Pancreas (tissue), 10 donors: ENCODE data around the gene RHOT2. TPM values are rescaled to one million over a fixed set of nuclear protein-coding genes. Genes with fewer than 3 reads are reported as not detected.

Source experiments
- ATAC-seq, 4 donors: fragments of 200-7000 bp; cut with Tn5 transposase; one replicate each; pipeline versions ENCODE4 v1.8.0 to v1.9.1; 2020; ENCODE audit warnings: mild to moderate bottlenecking in 4 of 4, moderate library complexity in 4 of 4
- DNase-seq, 6 donors: peaks; one replicate each; pipeline ENCODE4 v3.0.0-alpha.2; 2020
- FAIRE-seq: peaks from 2 replicates; lab custom pipeline; 2012; peaks lifted over from hg19 to GRCh38; lab: Jason Lieb, UNC
- H3K27ac ChIP-seq, 4 donors: fragments of 200-600 bp; sonication (generic); 1 replicate in 3 of 4; 2 replicates in 1 of 4; pipeline versions ENCODE4 v1.5.0 to v1.8.0; 2020
- H3K27me3 ChIP-seq, 4 donors: fragments of 200-600 bp; one replicate each; pipeline ENCODE4 v1.8.0; 2021
- H3K36me3 ChIP-seq, 3 donors: fragments of 200-600 bp; sonication (generic) in 1 of 3; one replicate each; pipeline versions ENCODE4 v1.5.0 to v1.8.0; 2020 to 2021
- H3K4me1 ChIP-seq, 3 donors: fragments of 200-600 bp; one replicate each; pipeline ENCODE4 v1.8.0; 2021
- H3K4me3 ChIP-seq, 4 donors: fragments of 200-600 bp; sonication (generic) in 2 of 4; one replicate each; pipeline versions ENCODE4 v1.5.0 to v1.8.0; 2020 to 2021
- H3K9me3 ChIP-seq, 4 donors: fragments of 200-600 bp; one replicate each; pipeline ENCODE4 v1.8.0; 2021
- WGBS, 2 donors: extraction: QIAGEN DNeasy Blood & Tissue Kit; methylation state at CpG; one replicate each; pipeline ENCODE4 v1.1.7; 2013; 5-methylcytosine and 5-hydroxymethylcytosine counted together
- intact Hi-C, 3 donors: fragments of 100-400 bp; cut with DNase I; formaldehyde crosslinking; loops; one replicate each; pipeline versions ENCODE4 v1.11.1 to v1.14.2; 2022
- polyA plus RNA-seq, 2 donors: library from polyadenylated mRNA; stranded (reverse); fragments of 200-250 nt; gene quantifications; one replicate each; pipeline ENCODE4 v1.2.3, GENCODE V29; 2013
- total RNA-seq, 6 donors: library from RNA; stranded (reverse); fragmentation: NEBNext Ultra II Directional in 4 of 6; extraction: Animal tissue kit (Norgen Biotek cat#: 25700) in 4 of 6; gene quantifications; one replicate each; pipeline versions ENCODE4 v1.2.1 to v1.2.4, GENCODE V29; 2021 to 2023
- TF ChIP-seq, protein P1 (sequence below), 4 donors: fragments of 200-600 bp; sonication (generic) in 3 of 4; IDR thresholded peaks; one replicate each; pipeline versions ENCODE4 v1.5.0 to v1.8.0; 2021; ENCODE audit warnings: antibody characterized with exemption in 4 of 4
- donor health status: healthy with polysubstance abuse.
- donor health status: DM: no; HTN: no; CAD: no; lungs with moderate emphysema.
- donor health status: DM: no; HTN: no; CAD: no.
- donor health status: control.
- donor health status: control.
- donor health status: Bipolar disorder and iron deficiency.
- donor health status: DM: yes; HTN: yes; CAD: no.
- donor health status: DM: no; HTN: no; CAD: no.
- donor health status: DM: no; HTN: no; CAD: no.
- donor health status: DM: yes; HTN: yes; CAD: no.

The RHOT2 gene
- total and polyA plus RNA-seq, 8 donors: 33.5 to 265 (median 48.8) TPM

DNA sequence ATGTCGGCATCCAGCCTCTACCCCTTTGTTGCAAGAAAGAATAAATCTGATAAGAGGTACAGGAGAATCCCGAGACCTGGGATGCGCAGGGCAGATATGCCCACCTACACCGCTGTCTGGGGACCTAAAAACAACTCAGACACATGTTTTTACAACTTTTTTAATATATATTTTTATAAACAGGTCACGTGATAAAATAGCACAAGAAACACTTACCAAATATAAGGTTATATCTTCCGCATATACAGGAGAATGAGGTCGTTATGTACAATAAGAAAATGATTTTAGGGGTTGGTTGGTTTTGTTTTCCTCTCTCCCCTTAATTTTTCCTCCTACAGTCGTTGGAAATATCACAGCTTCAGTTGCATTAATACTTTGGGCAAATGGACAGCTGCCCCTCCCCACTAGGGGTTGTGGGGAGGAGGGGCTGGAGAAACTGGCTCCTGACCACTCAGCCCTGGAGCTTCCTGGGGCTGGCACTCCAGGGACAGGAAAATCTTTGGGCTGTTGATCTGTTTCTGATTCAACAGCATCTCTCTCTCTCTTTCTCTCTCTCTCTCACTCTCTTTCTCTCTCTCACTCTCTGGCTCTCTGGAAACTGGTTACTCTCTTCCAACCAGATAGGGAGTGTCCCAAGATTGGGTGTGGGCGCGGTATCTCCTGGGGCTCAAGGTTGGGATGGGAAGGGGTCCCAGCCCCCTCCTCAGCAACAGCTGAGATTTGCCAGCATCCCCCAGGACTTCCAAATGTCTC lies 24.6 kb downstream of the RHOT2 start:
- Histone ChIP-seq H3K27ac (no peak overlapping the region), H3K27me3 (peaks cover 0 to 9% (median 0%) of the 10 kb centered on the region in 4 donors), H3K4me3 (no peak overlapping the region), H3K4me1 (peaks cover 4 to 28% (median 15%) of the 10 kb centered on the region in 3 donors), H3K36me3 (no peaks in the 10 kb centered on the region), H3K9me3 (no peaks in the 10 kb centered on the region)
- FAIRE-seq: no peak
- intact Hi-C loops: no loop called here
- TF ChIP-seq, protein P1, sequence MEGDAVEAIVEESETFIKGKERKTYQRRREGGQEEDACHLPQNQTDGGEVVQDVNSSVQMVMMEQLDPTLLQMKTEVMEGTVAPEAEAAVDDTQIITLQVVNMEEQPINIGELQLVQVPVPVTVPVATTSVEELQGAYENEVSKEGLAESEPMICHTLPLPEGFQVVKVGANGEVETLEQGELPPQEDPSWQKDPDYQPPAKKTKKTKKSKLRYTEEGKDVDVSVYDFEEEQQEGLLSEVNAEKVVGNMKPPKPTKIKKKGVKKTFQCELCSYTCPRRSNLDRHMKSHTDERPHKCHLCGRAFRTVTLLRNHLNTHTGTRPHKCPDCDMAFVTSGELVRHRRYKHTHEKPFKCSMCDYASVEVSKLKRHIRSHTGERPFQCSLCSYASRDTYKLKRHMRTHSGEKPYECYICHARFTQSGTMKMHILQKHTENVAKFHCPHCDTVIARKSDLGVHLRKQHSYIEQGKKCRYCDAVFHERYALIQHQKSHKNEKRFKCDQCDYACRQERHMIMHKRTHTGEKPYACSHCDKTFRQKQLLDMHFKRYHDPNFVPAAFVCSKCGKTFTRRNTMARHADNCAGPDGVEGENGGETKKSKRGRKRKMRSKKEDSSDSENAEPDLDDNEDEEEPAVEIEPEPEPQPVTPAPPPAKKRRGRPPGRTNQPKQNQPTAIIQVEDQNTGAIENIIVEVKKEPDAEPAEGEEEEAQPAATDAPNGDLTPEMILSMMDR (IDR thresholded peaks at IDR 0.05): no peak
- DNase-seq: no peak
- 49 to 59% methylated on average over 10 of the region's 10 CpGs for WGBS, 2 donors
- ATAC-seq: no peak

DNA sequence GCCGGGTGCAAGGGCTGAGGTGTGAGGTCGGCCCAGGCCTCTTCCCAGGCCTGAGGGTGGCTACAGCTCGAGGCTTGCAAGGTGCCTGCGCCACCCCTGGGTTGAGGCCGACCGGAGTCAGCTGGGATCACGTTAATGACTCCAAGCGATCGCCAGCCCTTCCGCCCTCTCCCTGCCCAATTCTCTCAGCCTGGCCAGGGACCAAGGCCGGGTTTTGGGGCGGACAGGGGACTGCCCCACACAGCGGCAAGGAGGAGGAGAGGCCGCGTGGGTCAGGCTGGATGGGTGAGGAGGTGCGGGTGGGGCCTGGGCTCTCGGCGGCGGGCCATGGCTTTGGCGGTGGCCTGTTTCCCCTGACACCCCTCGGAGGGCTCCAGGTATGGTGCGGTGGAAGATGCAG lies 25.4 kb downstream of the RHOT2 start:
- H3K4me1 ChIP-seq: peaks cover 4 to 28% (median 15%) of the 10 kb centered on the region in 3 donors
- no peak for FAIRE-seq
- no peaks in the 10 kb centered on the region for H3K36me3 ChIP-seq
- no peaks in the 10 kb centered on the region for H3K9me3 ChIP-seq
- peaks cover 0 to 9% (median 0%) of the 10 kb centered on the region in 4 donors for H3K27me3 ChIP-seq
- DNase-seq: no peak
- H3K27ac ChIP-seq: no peak overlapping the region
- ATAC-seq: no peak
- intact Hi-C loops: no loop called here
- 36 to 52% methylated on average over 21 to 22 of the region's 22 CpGs for WGBS, 2 donors
- H3K4me3 ChIP-seq: no peak overlapping the region
- TF ChIP-seq, protein P1 (IDR thresholded peaks at IDR 0.05): no peak

- DNase-seq (no peak), ATAC-seq (no peak), FAIRE-seq (no peak)
- no peak overlapping the region for H3K27ac ChIP-seq
- H3K27me3 ChIP-seq: peaks cover 0 to 9% (median 0%) of the 10 kb centered on the region in 4 donors
- no peaks in the 10 kb centered on the region for H3K9me3 ChIP-seq
- TF ChIP-seq, protein P1 (IDR thresholded peaks at IDR 0.05): no peak
- peaks cover 4 to 28% (median 15%) of the 10 kb centered on the region in 3 donors for H3K4me1 ChIP-seq
- 10 to 25% methylated on average over 26 to 37 of the region's 37 CpGs for WGBS, 2 donors
- intact Hi-C loops: no loop called here
- H3K4me3 ChIP-seq: peak overlapping the region in 1 of 4 donors; percentile 10
- H3K36me3 ChIP-seq: no peaks in the 10 kb centered on the region
These were observed 25.8 kb downstream of the RHOT2 start for GRCh38 chr16:693766-694165.

- Histone ChIP-seq H3K4me1 (peaks cover 4 to 24% (median 10%) of the 10 kb centered on the region in 3 donors), H3K4me3 (peak overlapping the region in 1 of 4 donors; percentile 19), H3K27me3 (peaks cover 0 to 9% (median 0%) of the 10 kb centered on the region in 4 donors), H3K36me3 (no peaks in the 10 kb centered on the region), H3K27ac (no peak overlapping the region), H3K9me3 (no peaks in the 10 kb centered on the region)
- 4 to 5% methylated on average over 36 to 64 of the region's 64 CpGs for WGBS, 2 donors
- DNase-seq: no peak
- no peak for FAIRE-seq
- intact Hi-C loops: no loop called here
- no peak for ATAC-seq
- TF ChIP-seq, protein P1 (IDR thresholded peaks at IDR 0.05): no peak
These were observed 26.4 kb downstream of the RHOT2 start for GRCh38 chr16:694187-694862.
